T-helper 9 cell (primary cell): Measurements from ENCODE around the gene HAVCR1.

Experiments
- DNase-seq: peaks from one replicate; pipeline ENCODE4 v3.0.0-alpha.2; 2020

HAVCR1 gene

DNA sequence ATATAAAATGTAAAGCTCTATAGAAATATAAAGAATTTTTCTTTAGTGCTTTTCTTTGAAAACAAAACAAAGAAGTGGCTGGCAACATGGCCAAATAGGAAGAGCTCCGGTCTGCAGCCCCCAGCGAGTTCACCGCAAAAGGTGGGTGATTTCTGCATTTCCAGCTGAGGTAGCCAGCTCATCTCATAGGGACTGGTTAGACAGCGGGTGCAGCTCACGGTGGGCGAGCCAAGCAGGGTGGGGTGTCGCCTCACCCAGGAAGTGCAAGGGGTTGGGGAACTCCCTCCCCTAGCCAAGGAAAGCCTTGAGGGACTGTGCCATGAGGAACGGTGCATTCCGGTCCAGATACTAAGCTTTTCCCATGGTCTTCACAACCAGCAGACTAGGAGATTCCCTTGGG lies 74.9 kb downstream of the HAVCR1 start:
- DNase-seq: no peak

GRCh38 chr5:156981481-156981880 lies 77.4 kb downstream of the HAVCR1 start:
- no peak for DNase-seq
